Thyroid gland (tissue), 4 donors: ENCODE measurements around the gene SUN3. TPM values are rescaled to one million over a fixed set of nuclear protein-coding genes. Genes with fewer than 3 reads are reported as not detected.

ENCODE experiments used
- DNase-seq, 2 donors: peaks; one replicate each; pipeline ENCODE4 v3.0.0-alpha.2; 2019
- H3K27ac ChIP-seq, 3 donors: fragments of 200-600 bp; sonication (generic); 1 replicate in 2 of 3; 2 replicates in 1 of 3; pipeline ENCODE4 v1.5.1; 2016 to 2019; ENCODE audit warnings: mild to moderate bottlenecking in 1 of 3, moderate library complexity in 1 of 3
- H3K27me3 ChIP-seq: fragments of 200-600 bp; sonication (generic); one replicate; pipeline ENCODE4 v1.5.1; 2019
- H3K36me3 ChIP-seq, 2 donors: fragments of 200-600 bp; sonication (generic); one replicate each; pipeline ENCODE4 v1.5.1; 2016 to 2019
- H3K4me1 ChIP-seq, 2 donors: fragments of 200-600 bp; sonication (generic); one replicate each; pipeline ENCODE4 v1.5.1; 2017 to 2019
- H3K4me3 ChIP-seq, 3 donors: fragments of 200-600 bp; sonication (generic); replicated peaks in 1 of 3; 1 replicate in 2 of 3; 2 replicates in 1 of 3; pipeline ENCODE4 v1.5.1; 2016; ENCODE audit warnings: mild to moderate bottlenecking in 1 of 3
- H3K9me3 ChIP-seq: fragments of 200-600 bp; sonication (generic); one replicate; pipeline ENCODE4 v1.5.1; 2017
- CTCF ChIP-seq, 6 experiments: fragments of 200-600 bp in 3 of 6; fragments of 450-650 bp in 3 of 6; sonication (generic) in 3 of 6; IDR thresholded peaks; one replicate each; pipeline ENCODE4 v1.5.1; 2016 to 2019; ENCODE audit warnings: antibody characterized with exemption in 6 of 6, mild to moderate bottlenecking in 2 of 6, inconsistent platforms in 1 of 6, moderate library complexity in 1 of 6
- POLR2A ChIP-seq, 2 donors: fragments of 450-650 bp; IDR thresholded peaks; one replicate each; pipeline ENCODE4 v1.6.1; 2017; ENCODE audit warnings: antibody characterized with exemption in 2 of 2, mild to moderate bottlenecking in 2 of 2, moderate library complexity in 1 of 2
- whole genome bisulfite sequencing, 2 donors: methylation state at CpG; one replicate each; pipeline ENCODE4 v1.1.5; 2017; 5-methylcytosine and 5-hydroxymethylcytosine counted together
- intact Hi-C: fragments of 100-400 bp; cut with DNase I; formaldehyde crosslinking; loops from one replicate; pipeline ENCODE4 v1.15.1; 2023
- total RNA-seq, 4 donors: library from RNA; depleted of rRNA; stranded (reverse); fragments of >200 nt; gene quantifications; one replicate each; pipeline ENCODE4 v1.2.3, GENCODE V29; 2016

Gene SUN3
- total RNA-seq, 4 donors from 2014 or later: not detected

- Histone ChIP-seq H3K27ac (no peak overlapping the region), H3K36me3 (no peaks in the 10 kb centered on the region), H3K27me3 (no peaks in the 10 kb centered on the region), H3K9me3 (no peaks in the 10 kb centered on the region), H3K4me3 (no peak overlapping the region), H3K4me1 (no peaks in the 10 kb centered on the region)
- DNase-seq: no peak
- TF ChIP-seq POLR2A (IDR thresholded peaks at IDR 0.05) (no peak), CTCF (IDR thresholded peaks at IDR 0.05) (no peak)
- intact Hi-C loops: no loop called here
- 85 to 86% methylated on average over 1 of the region's 1 CpG for WGBS, 2 donors
Observed at GRCh38 chr7:48063985-48064384, 35.1 kb upstream of the SUN3 start.

- H3K27me3 ChIP-seq: no peaks in the 10 kb centered on the region
- no peaks in the 10 kb centered on the region for H3K36me3 ChIP-seq
- H3K4me3 ChIP-seq: no peak overlapping the region
- H3K9me3 ChIP-seq: no peaks in the 10 kb centered on the region
- H3K27ac ChIP-seq: no peak overlapping the region
- intact Hi-C loops: no loop called here
- H3K4me1 ChIP-seq: no peaks in the 10 kb centered on the region
- no peak for DNase-seq
- WGBS, 2 donors: 84 to 95% methylated on average over 5 of the region's 5 CpGs
- TF ChIP-seq POLR2A (IDR thresholded peaks at IDR 0.05) (no peak), CTCF (IDR thresholded peaks at IDR 0.05) (no peak)
Observed at GRCh38 chr7:48059706-48060105, 30.8 kb upstream of the SUN3 start.

- intact Hi-C loops: no loop called here
Observed at GRCh38 chr7:48058990-48059389, 30.1 kb upstream of the SUN3 start.

GRCh38 chr7:48053736-48054135 is 24.8 kb upstream of the SUN3 start:
- Histone ChIP-seq H3K27me3 (no peaks in the 10 kb centered on the region), H3K4me3 (no peak overlapping the region), H3K27ac (no peak overlapping the region), H3K4me1 (no peaks in the 10 kb centered on the region), H3K36me3 (no peaks in the 10 kb centered on the region), H3K9me3 (no peaks in the 10 kb centered on the region)
- intact Hi-C loops: no loop called here
- TF ChIP-seq CTCF (IDR thresholded peaks at IDR 0.05) (no peak), POLR2A (IDR thresholded peaks at IDR 0.05) (no peak)
- no peak for DNase-seq
- WGBS, 2 donors: 95% methylated on average over 2 of the region's 2 CpGs

More at GRCh38 chr7:48058990-48059389, 30.1 kb upstream of the SUN3 start:
- Histone ChIP-seq H3K4me1 (no peaks in the 10 kb centered on the region), H3K4me3 (no peak overlapping the region), H3K36me3 (no peaks in the 10 kb centered on the region), H3K27me3 (no peaks in the 10 kb centered on the region), H3K27ac (no peak overlapping the region), H3K9me3 (no peaks in the 10 kb centered on the region)
- TF ChIP-seq POLR2A (IDR thresholded peaks at IDR 0.05) (no peak), CTCF (IDR thresholded peaks at IDR 0.05) (no peak)
- no peak for DNase-seq
- WGBS, 2 donors: 74 to 87% methylated on average over 2 of the region's 2 CpGs

GRCh38 chr7:48052748-48053147 is 23.8 kb upstream of the SUN3 start:
- Histone ChIP-seq H3K27ac (no peak overlapping the region), H3K4me1 (no peaks in the 10 kb centered on the region), H3K27me3 (no peaks in the 10 kb centered on the region), H3K4me3 (no peak overlapping the region), H3K36me3 (no peaks in the 10 kb centered on the region), H3K9me3 (no peaks in the 10 kb centered on the region)
- intact Hi-C loops: no loop called here
- TF ChIP-seq POLR2A (IDR thresholded peaks at IDR 0.05): no peak
- DNase-seq: no peak
- WGBS, 2 donors: 78 to 92% methylated on average over 8 of the region's 8 CpGs

GRCh38 chr7:48049850-48050249 is 20.9 kb upstream of the SUN3 start:
- no peak for TF ChIP-seq CTCF (IDR thresholded peaks at IDR 0.05)
- no peak for TF ChIP-seq POLR2A (IDR thresholded peaks at IDR 0.05)
- no peaks in the 10 kb centered on the region for H3K27me3 ChIP-seq
- no peaks in the 10 kb centered on the region for H3K36me3 ChIP-seq
- H3K9me3 ChIP-seq: no peaks in the 10 kb centered on the region
- no peaks in the 10 kb centered on the region for H3K4me1 ChIP-seq
- H3K27ac ChIP-seq: no peak overlapping the region
- no peak overlapping the region for H3K4me3 ChIP-seq
- DNase-seq: no peak
- 77 to 88% methylated on average over 8 of the region's 8 CpGs for WGBS, 2 donors
- intact Hi-C loops: no loop called here
